ENCODE data around the gene CACNA1C. TPM values are rescaled to one million over a fixed set of nuclear protein-coding genes. Genes with fewer than 3 reads are reported as not detected.

CACNA1C gene
- total RNA-seq, 1 donor from 2014 or later, result 20.0 TPM

DNA sequence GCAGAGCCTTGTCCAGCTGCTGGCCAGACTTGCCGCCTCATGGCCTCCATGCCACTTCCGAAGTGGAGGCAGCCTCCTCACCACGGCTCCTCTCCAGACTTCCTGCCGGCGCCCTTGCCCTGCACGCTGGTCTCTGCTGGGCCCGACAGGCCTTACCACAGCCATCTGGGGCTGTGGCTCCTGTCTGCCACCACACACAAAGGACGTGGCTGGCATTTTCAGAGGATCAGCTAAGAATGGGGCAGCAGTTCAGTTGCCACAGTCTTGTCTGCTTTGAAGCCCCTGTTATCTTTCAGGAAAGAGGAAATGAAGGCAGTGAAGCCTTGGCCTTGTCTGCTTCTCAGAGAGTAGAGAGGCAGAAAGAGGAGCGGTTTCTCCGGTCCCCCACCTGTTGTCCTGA is 564.0 kb downstream of the CACNA1C start:
- DNase-seq (ENCODE audit: low spot score in 2 of 2), result no peak
- no peak for FAIRE-seq

DNA sequence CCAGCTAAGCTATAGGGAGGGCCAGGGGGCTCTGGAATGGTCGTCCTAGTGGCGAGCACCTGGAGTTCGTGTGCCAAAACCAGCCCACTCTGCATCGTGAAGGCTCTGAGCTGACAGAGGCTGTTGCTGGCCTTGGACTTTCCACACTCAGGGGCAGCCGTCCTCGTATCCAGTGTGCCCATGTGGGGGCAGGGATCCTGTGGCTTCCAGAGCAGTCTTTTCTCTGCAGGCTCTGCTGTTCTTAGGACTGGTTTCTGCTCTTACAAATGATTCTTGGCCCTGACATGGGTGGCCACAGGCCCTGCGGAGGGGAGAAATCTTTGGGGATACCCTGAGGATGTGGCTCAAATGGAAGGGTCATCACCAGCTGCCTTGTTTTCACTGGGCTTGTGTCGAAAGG is 564.6 kb downstream of the CACNA1C start:
- no peak for DNase-seq (ENCODE audit: low spot score in 2 of 2)
- no peak for FAIRE-seq

DNA sequence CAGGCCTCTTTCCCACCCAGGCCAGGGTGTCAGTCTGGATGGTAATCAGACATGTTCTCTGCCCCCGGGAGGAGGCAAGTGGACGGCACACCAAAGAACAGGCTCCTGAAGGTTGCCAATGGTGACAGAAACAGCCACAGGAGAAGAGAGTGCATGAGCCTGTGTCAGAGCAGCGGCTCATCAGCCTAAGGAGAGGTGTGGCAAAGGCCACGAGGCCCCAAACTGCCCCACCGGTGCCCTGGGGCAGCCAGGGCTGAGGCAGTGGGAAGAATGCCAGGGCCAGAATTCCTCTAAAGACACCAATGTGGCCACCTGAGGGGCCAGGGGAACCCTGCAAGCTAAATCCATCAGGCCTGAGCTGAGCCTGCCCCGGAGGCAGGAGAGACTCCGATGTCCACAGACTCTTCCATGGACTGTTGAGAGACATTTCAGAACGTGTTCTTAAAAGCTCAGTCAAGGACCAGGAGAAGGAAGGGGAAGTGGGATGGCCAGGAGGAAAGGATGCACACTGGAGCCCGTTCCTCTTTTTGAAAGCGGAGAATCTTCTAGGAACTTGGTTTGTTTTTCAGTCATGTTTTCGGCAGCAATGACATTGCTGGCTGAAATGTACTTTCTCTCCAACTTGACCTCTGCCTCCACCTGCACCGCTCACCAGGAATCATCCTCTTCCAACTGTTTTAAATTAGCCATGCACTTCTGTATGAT is 565.7 kb downstream of the CACNA1C start:
- no peak for DNase-seq (ENCODE audit: low spot score in 2 of 2)
- FAIRE-seq, result no peak

DNA sequence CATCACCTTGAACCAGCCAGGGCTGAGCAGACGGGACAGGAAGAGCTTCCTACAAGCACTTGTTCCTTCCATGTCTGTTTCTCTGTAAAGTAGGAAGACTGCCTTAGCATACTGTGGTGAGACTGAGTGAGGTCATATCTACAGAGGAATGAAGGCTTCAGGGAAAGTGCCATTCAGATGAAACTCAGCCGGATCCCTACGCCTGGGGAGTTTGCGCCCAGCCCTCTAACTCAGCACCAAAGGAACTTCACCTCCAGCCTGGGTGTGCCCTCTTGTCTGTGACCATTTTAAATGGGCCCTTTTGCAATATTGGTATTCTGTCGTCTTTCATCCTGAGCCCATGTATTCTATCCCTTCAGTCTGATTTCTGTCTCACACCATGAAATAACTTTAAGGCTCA is 566.3 kb downstream of the CACNA1C start:
- no peak for DNase-seq (ENCODE audit: low spot score in 2 of 2)
- no peak for FAIRE-seq

DNA sequence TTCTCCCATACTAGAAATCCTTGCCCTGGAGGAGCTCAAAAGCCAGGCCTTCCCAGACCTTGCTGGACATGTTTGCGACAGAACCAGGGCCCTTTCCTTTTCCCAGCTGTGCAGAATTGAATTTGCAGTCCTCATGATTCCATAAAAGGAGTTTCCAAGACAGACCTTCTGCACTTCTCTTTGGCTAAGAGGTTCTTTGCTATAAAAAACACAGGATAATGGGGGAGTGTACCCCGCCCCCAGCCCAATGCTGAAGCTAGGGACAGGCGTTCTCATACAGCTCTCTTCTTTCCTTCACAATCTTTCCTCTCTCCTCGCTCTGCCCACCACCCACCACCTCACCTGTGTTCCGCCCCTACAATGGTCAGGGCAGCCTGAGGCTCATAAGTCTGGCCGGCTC is 569.7 kb downstream of the CACNA1C start:
- DNase-seq (ENCODE audit: low spot score in 2 of 2), result no peak
- no peak for FAIRE-seq

DNA sequence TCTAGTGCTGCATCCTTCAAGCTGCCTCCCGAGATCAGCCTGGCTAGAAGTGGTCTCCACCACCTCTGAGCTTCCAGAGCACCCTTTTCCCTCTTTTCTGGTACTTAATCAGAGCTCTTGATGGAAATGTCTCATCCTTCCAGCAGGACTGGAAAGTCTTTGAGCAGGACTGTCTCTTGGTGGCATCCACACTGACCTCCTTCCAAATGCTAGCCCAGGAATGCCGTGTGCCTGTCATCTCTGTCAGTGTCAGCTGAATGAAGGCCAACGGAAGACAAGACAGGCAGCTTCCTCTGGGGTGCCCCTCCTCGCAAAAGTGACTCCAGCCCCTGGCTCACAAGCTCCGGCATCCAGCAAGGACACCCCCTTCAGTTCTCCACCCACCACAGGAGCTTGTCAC is 570.7 kb downstream of the CACNA1C start:
- DNase-seq (ENCODE audit: low spot score in 2 of 2) (no peak), FAIRE-seq (no peak)

DNA sequence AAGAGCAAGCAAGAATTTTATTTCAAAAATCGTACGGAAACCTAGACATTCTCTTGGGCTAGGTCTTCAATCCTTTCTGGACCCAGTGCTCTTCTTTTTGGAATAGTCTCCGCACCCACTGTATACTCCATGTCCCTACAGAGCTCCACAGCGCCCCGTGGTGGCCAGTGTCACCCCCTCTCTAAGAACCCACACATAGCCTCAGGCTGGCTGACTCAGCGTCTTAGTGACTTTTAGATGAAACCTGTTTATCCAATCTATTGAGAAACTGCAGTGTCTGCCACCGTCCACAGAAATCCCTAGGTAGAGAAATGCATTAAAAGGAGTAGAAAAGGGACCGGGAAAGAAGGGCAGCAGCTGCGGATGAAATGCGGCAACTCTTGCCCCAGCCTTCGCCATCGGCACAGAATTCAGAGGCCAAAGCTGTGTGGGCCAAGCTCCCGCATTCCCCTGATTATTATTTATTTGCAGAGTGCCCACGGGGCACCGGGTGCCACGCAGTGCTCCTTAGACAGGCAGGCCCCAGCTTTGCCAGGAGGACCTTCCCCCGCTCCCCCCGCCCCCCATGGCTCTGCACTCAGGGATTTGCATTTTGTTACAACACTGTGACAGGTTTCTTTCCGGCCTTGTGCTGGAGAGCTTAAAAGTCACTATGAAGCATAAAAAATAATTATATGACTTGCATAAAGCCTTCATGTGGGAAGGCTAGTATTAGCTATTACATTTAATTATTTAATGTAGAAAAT is 571.9 kb downstream of the CACNA1C start:
- no peak for FAIRE-seq
- DNase-seq (ENCODE audit: low spot score in 2 of 2), result no peak

DNA sequence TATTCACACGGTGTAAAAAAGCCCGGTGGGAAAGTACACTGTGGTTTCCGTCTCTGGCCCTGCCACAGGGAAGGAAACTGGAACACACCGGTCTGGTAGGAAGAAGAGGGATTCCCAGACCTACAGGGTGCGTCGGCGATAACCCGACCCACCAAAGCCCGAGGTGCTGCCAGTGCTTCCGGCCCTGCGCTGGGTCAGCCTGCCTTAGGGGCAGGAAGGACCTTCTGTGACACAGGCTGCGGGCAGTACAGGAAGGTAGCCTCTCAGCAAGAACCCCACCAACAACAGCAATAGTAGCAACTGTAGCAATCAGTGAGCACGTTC is 572.5 kb downstream of the CACNA1C start:
- FAIRE-seq, result no peak

DNA sequence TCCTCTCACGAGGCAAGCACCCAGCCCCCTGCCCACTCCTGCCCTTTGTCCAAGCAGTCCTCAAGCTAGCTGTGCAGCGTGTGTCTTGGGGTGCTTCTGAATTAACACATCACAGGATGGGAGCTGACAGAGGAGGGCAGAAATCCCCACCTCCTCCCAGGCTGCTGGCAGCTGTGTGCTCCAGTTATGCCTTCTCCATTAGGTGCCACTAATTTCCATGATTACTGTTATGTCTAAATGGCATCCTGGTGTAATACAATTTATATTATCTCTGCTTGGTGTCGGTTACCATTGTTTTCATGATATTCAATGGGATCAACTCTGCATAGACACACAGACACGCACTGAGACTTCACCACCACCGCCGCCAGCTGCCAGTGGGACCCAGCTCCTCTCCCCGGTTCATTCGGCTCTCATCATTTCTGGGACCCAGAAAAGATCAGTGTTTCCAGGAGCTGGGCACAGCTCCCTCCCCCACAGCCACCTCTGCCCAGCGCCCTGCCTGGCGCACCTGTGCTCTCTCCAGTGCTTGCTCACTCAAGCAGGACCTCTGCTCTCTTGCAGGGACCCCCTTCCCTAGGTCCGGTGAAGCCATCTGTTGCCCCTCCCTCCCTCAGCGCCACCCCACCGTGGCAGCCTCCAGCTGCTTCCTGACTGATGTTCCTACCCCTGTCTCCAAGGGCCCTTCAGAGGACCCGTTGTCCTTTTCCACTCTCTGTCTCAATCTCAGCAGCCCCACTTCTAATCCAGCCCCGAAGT is 574.5 kb downstream of the CACNA1C start:
- DNase-seq (ENCODE audit: low spot score in 2 of 2) (no peak), FAIRE-seq (no peak)

More for the DNA sequence above, 572.5 kb downstream of the CACNA1C start:
- no peak for DNase-seq (ENCODE audit: low spot score in 2 of 2)

DNA sequence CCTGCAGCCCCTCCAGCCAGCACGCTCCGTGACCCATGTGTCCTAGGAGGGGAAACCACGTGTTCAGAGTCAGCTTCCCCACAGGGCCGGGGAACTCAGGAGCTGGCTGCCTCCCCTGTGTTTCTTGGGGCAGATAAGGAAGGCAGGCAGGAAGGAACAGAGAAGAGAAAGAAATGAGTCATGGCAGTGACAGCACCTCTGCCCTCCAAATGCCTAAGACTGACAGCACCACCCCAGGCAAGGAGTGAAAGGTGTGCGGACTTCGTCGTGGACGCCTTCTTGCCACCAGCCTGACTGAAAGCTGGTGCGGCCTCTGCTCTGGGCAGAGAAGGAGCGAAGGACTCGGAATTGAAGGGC is 575.0 kb downstream of the CACNA1C start:
- FAIRE-seq (no peak), DNase-seq (ENCODE audit: low spot score in 2 of 2) (no peak)

DNA sequence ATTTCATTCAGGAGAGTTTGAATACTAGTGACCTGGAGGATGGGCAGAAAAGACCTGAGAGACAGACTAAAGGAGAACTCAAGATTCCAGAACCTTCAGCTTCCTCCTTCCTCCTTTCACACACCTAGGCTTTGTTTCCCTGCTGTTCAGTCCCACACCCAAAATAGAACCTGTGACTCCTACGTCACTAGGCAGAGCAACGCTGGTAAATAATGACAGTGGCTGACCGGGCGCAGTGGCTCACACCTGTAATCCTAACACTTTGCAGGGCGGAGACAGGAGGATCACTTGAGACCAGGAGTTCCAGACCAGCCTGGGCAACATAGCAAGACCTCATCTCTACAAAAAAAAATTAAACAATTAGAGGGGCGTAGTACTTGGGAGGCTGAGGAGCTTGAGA is 575.6 kb downstream of the CACNA1C start:
- DNase-seq (ENCODE audit: low spot score in 2 of 2) (no peak), FAIRE-seq (no peak)

DNA sequence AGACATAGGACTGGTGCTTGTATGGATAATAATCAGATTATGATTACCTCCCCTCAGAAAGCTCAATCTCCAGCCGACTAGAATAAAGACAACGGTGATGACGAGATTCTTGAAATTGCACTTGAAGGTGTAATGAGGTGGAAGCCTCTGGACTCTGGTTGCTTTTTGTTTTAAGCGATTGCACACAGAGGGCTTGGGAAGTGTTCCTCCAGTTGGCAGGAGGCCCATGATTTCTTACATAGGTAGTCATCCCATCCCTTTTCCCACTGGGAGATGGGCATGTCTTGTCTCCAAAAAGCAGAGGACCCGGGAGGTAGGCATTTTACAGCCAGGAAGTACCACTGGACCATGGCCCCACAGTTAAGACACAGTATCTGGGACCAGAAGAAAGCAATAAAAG is 576.3 kb downstream of the CACNA1C start:
- DNase-seq (ENCODE audit: low spot score in 2 of 2) (no peak), FAIRE-seq (no peak)

DNA sequence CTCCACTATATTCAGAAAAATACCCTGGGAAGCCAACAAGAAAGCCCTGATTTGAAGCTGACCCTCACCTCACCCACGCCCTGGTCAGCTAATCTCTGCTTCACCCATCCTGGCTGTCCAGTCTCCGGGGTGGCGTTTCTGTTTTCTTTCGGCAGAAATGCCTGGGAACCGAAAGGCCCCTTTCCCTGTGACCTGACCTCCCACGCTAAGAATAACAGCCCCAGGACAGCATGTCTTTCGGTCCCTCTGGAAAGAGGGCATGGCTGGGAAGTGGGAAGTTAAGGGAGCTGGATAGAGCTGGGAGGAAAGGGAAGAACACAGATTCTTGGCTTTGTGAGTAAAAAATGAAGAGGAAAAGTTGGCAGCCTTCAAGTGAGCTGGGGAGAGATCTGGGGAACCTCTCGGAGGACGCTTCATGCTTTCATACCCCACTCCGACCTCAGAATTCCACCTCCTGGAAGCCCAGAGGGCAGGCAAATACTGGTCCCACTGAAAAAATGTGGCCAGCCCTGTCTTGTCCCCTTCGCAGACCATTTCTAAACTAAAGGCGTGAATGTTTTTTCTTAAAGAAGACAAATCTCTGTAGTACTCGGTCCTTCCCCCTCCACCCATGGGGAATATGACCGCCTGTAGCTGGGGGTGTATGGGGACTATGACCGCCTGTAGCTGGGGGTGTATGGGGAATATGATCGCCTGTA is 579.0 kb downstream of the CACNA1C start:
- no peak for FAIRE-seq
- no peak for DNase-seq (ENCODE audit: low spot score in 2 of 2)

DNA sequence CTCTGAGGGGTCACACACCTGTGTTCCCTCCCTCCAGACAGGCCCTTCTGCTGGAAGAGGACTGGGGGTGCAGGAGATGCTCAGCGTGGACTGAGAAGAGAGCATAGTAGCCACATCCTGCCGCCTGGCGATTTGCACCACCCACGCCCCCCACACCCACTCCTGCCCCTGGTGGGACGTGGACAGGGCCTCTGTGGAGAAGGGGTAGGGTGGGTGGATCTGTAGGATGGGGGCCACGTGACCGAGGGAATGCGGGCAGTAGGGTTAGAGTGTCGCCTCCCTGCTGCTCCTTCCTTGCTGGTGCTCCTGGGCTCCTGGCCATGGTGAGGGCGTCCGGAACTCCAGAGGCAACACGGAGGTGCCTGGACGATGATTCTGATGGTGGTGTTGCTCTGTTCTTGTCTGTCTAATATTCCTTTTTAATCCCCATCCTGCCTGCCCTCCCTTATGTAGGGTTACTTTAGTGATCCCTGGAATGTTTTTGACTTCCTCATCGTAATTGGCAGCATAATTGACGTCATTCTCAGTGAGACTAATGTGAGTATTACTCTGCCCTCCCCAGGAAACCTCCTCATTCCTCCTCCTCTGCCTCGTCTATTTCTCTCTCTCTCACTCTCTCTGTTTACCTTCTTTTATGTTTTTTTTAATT is 580.5 kb downstream of the CACNA1C start:
- DNase-seq (ENCODE audit: low spot score in 2 of 2) (no peak), FAIRE-seq (no peak)

DNA sequence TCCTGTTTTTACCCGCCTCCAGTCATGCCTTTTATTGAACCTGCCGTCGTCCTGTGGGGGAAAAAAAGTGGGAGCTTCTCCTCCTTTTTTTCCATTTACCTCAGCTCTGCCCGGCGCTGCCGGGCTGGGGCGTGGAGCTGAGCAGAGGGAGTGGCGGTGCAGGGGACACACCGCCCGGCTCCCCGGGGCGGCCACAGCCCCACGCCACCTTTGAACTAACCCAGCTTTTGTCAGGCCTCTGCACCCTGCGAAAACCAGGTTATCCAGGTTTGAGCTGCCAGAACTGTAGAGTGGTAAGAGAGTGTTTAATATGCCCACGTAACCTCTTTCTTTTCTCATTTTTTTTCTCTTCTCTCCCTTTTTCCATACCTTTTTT is 581.0 kb downstream of the CACNA1C start:
- no peak for FAIRE-seq
- no peak for DNase-seq (ENCODE audit: low spot score in 2 of 2)

DNA sequence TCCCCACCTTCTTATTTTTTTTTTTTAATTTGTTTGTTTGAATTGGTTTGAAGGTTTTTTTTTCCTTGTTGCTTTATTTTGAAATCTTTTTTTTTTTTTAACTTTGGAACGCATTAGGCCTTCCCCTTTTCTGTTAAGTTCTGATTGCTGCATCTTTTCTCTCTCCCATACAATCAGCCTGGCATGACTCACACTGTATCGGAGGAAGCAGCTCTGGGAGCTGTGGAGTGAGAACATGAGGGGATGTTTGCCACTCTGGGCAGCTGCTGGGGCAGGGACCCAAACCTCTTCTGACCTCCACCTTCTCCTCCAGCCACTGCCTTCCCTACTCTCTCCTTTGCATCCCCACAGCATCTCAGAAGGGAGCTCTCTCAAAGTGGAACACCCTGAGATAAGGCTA is 581.7 kb downstream of the CACNA1C start:
- FAIRE-seq (no peak), DNase-seq (ENCODE audit: low spot score in 2 of 2) (no peak)

DNA sequence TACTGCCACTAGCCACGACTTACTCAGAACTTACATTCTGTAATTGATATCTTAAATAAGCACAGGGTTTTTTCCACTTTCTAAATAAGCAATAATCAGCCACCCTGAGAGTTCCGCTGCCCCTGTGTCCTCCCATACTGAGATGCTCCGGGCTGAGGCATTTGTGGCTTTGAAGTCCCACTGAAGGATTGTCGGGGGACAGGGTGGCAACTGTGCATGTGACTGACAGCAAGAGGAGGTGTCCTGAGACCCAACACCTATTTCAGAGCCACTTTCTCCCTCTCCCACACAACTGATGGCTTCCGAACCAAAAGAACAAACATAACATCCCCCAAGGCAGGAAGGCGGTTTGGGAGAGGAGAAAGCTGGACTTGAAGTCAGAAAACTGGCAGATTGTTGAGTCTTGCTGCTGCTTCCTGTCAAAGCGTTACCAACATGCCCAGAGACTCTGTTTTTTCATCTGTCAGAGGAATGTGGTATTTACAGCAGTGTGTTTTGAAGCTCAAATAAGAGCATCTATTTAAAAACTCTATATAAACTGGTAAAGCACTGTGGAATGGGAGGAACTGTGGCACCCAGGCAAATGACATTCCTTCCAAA is 584.1 kb downstream of the CACNA1C start:
- no peak for FAIRE-seq
- DNase-seq (ENCODE audit: low spot score in 2 of 2), result no peak

DNA sequence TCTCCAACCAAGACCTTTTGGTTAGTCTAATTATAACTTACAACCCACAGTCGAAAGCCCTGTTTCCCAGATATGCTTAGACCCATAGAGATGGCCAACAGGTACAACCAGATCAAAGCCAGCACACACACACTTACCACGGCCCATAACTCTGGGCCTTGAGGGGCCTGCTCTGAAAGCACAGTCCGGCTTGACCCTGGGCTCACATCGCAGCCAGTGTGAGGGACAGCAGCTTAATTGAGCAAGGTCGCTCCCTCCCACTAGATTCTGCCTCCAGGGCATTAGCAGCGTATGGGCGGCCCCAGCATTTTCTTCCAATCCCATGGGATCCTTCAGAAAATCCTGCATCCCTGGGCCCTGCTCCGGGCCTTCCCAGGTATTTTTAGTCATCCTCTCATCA is 584.6 kb downstream of the CACNA1C start:
- DNase-seq (ENCODE audit: low spot score in 2 of 2) (no peak), FAIRE-seq (no peak)

DNA sequence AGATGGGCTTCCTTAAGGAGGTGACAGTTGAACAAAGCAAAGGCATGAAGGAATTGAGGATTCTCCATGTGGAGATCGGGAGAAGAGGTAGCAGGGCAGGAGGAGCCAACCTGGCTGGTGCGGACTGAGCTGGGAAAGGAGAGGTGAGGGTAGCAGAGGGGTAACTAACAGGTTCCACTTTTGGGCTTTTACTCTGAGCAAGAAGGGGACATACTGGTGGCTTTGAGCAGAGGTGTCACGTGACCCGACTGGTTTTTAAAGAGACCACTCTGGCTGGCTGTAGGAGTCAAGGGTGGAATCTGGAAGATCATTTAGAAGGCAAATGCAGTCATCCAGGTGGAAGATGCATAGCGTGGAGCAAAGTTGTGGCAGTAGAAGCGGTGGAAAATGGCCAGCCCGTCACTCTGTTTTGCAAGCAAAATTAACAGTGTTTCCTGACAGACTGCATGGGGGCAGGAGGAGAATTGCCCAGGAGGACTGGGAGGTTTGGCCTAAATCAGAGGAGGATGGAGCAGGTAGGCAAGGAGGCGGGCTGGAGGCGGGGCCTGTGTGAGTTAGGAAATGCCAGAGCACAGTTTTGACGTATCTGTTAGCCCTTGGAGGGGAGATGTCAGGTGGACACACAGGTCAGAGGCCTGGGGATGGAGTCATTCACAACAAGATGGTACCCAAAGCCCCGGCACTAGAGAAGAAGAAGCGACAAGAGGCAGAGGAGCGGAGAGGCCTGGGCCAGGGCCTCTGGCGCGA is 585.7 kb downstream of the CACNA1C start:
- DNase-seq (ENCODE audit: low spot score in 2 of 2) (no peak), FAIRE-seq (no peak)

DNA sequence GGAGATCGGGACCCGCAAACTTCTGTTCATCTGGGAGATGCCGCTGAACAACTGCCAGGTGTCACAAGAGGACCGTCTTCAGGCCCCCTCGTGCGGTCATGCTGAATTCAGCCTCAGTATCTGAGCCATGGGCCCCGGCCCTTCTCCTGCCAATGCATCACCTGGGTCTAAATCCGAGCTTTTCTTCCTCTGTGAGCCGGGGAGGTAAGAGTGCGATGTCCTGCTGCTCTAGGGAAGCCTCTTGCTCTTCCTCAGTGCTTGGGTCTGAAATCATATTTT is 586.2 kb downstream of the CACNA1C start:
- FAIRE-seq, result no peak

More for the DNA sequence above, 586.2 kb downstream of the CACNA1C start:
- DNase-seq (ENCODE audit: low spot score in 2 of 2), result no peak
